ENCODE measurements around the gene PRKG1.

Gene PRKG1

DNA sequence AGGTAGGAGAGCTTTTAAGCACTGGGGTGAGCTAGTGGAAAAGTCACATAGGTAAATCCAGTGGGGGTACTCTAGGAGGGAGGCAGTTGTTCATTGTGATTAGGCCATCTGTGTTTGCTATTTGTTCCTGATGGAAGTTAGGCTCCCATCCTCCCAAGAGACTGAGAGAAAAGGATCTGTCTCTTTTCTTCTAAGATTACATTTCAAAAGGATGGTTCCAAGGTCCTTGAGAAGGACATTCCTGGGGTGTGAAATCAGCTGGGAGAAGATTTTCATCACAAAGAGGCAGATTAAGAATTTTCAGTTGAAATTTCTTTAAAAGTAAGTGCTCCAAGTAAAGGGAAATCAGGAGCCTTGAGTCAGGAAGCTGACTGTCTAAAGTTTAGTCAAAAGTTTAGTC is 835.9 kb downstream of the PRKG1 start:
- DNase-seq (ENCODE audit: low read depth): no peak
- TF ChIP-seq, protein P1, sequence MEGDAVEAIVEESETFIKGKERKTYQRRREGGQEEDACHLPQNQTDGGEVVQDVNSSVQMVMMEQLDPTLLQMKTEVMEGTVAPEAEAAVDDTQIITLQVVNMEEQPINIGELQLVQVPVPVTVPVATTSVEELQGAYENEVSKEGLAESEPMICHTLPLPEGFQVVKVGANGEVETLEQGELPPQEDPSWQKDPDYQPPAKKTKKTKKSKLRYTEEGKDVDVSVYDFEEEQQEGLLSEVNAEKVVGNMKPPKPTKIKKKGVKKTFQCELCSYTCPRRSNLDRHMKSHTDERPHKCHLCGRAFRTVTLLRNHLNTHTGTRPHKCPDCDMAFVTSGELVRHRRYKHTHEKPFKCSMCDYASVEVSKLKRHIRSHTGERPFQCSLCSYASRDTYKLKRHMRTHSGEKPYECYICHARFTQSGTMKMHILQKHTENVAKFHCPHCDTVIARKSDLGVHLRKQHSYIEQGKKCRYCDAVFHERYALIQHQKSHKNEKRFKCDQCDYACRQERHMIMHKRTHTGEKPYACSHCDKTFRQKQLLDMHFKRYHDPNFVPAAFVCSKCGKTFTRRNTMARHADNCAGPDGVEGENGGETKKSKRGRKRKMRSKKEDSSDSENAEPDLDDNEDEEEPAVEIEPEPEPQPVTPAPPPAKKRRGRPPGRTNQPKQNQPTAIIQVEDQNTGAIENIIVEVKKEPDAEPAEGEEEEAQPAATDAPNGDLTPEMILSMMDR (IDR thresholded peaks at IDR 0.05; ENCODE audit: insufficient read depth, low read depth, low read length, missing control alignments): no peak
- no peak overlapping the region for H3K4me3 ChIP-seq (ENCODE audit: low read depth, low read length)

DNA sequence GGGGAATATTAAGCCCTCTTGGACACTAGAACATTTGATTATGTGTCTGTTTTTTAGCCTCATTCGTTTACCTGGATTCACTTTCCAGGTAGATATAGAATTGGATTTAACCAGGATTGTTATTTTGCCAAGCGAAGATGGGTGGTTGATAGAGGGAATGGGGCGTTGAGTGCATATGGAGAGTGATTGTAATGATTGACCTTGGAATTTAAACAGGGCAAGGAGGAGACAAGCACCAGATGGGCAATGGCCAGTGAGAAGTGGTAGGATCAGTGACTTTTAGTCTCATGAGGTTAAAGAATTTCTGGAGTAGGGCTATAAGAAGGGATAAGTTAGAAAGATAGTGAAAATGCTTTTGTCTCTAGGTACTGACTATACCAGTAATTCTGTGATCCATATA is 836.3 kb downstream of the PRKG1 start:
- no peak overlapping the region for H3K4me3 ChIP-seq (ENCODE audit: low read depth, low read length)
- TF ChIP-seq, protein P1 (IDR thresholded peaks at IDR 0.05; ENCODE audit: insufficient read depth, low read depth, low read length, missing control alignments): no peak

GRCh38 chr10:51911723-51912122 is 837.4 kb downstream of the PRKG1 start:
- no peak overlapping the region for H3K4me3 ChIP-seq (ENCODE audit: low read depth, low read length)
- TF ChIP-seq, protein P1 (IDR thresholded peaks at IDR 0.05; ENCODE audit: insufficient read depth, low read depth, low read length, missing control alignments): no peak
- DNase-seq (ENCODE audit: low read depth): no peak

More for the DNA sequence above, 836.3 kb downstream of the PRKG1 start:
- DNase-seq (ENCODE audit: low read depth): no peak

DNA sequence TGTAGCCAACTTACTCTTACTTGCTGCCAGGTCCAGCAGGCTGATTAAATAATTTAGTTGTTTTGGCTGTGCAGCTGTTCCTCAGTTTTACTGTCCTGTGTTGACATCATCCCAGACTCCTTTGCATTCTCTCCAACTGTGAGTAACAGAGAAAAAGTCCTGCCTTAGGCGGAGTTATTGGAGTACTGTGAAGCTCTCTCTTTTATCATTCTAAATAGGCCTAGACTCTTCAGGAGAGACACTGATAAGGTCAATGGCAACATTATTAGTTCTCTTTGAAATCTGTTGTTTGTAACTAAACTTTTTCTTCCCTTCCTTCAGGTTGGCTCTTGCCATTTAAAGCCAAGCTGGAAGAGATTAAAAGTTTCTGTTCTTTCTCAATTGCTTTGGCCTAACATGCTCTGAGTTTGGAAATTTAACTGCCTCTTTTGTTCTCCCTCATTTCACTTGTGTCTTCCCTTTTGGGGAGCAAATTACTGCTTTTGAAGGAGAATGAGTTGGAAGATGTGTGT is 840.8 kb downstream of the PRKG1 start:
- no peak overlapping the region for H3K4me3 ChIP-seq (ENCODE audit: low read depth, low read length)
- no peak for DNase-seq (ENCODE audit: low read depth)
- TF ChIP-seq, protein P1 (IDR thresholded peaks at IDR 0.05; ENCODE audit: insufficient read depth, low read depth, low read length, missing control alignments): no peak

- no peak for DNase-seq (ENCODE audit: low read depth)
- no peak overlapping the region for H3K4me3 ChIP-seq (ENCODE audit: low read depth, low read length)
- TF ChIP-seq, protein P1 (IDR thresholded peaks at IDR 0.05; ENCODE audit: insufficient read depth, low read depth, low read length, missing control alignments): no peak
These were observed 844.2 kb downstream of the PRKG1 start for GRCh38 chr10:51918440-51918839.

DNA sequence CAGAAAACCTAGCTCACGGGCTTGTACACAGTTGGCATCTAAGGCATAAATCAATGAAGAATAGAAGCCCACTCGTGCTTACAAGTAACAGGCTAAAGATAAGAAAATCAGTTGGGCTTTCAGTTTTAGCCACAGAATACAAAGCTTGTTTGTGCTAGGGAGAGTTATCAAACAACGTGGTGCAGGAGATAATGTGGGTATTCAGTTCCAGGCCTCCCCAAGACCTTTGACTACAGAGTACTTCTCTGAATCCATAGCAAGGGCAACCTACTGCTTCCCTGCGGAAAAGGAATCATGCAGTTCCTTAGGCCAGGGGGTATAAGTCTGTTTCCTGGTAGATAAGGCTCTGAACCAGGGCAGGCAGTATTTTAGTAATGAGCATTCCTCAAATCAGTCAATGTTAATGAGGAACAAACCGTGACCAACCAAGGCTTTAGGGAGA is 844.6 kb downstream of the PRKG1 start:
- TF ChIP-seq, protein P1 (IDR thresholded peaks at IDR 0.05; ENCODE audit: insufficient read depth, low read depth, low read length, missing control alignments): no peak
- no peak overlapping the region for H3K4me3 ChIP-seq (ENCODE audit: low read depth, low read length)
- DNase-seq (ENCODE audit: low read depth): no peak

GRCh38 chr10:51920672-51921071 is 846.4 kb downstream of the PRKG1 start:
- DNase-seq (ENCODE audit: low read depth): no peak
- no peak overlapping the region for H3K4me3 ChIP-seq (ENCODE audit: low read depth, low read length)
- TF ChIP-seq, protein P1 (IDR thresholded peaks at IDR 0.05; ENCODE audit: insufficient read depth, low read depth, low read length, missing control alignments): no peak
